HEK293 (cell line): ENCODE measurements around the gene IPO11.

ENCODE experiments used
- CTCF ChIP-seq: fragments of 450-650 bp; formaldehyde crosslinking; IDR thresholded peaks from 2 replicates; pipeline ENCODE4 v1.5.1; 2016; ENCODE audit warnings: missing biosample characterization, missing genetic modification characterization
- MZF1 ChIP-seq: fragments of 450-650 bp; formaldehyde crosslinking; IDR thresholded peaks from 2 replicates; pipeline ENCODE4 v1.5.1; 2017; ENCODE audit warnings: missing biosample characterization, missing genetic modification characterization, borderline replicate concordance
- PATZ1 ChIP-seq: fragments of 450-650 bp; formaldehyde crosslinking; IDR thresholded peaks from 2 replicates; pipeline ENCODE4 v1.5.1; 2016; ENCODE audit warnings: missing biosample characterization, missing genetic modification characterization
- PRDM1 ChIP-seq: fragments of 450-650 bp; formaldehyde crosslinking; IDR thresholded peaks from 2 replicates; pipeline ENCODE4; 2016; ENCODE audit warnings: missing biosample characterization, missing genetic modification characterization
- ZBTB7A ChIP-seq: fragments of 450-650 bp; formaldehyde crosslinking; IDR thresholded peaks from 2 replicates; pipeline ENCODE4 v1.5.1; 2016; ENCODE audit warnings: low read depth, missing biosample characterization, missing genetic modification characterization
- ZBTB8A ChIP-seq: fragments of 450-650 bp; formaldehyde crosslinking; IDR thresholded peaks from 2 replicates; pipeline ENCODE4 v1.5.1; 2016; ENCODE audit warnings: missing biosample characterization, missing genetic modification characterization
- ZNF146 ChIP-seq: fragments of 450-650 bp; formaldehyde crosslinking; IDR thresholded peaks from 2 replicates; pipeline ENCODE4 v1.5.1; 2016; ENCODE audit warnings: missing biosample characterization, missing genetic modification characterization
- ZNF2 ChIP-seq: fragments of 450-650 bp; formaldehyde crosslinking; IDR thresholded peaks from 2 replicates; pipeline ENCODE4 v1.5.1; 2016; ENCODE audit warnings: missing biosample characterization, missing genetic modification characterization
- ZNF23 ChIP-seq: fragments of 450-650 bp; formaldehyde crosslinking; IDR thresholded peaks from 2 replicates; pipeline ENCODE4 v1.5.1; 2016; ENCODE audit warnings: missing biosample characterization, missing genetic modification characterization, borderline replicate concordance
- ZNF433 ChIP-seq: fragments of 450-650 bp; formaldehyde crosslinking; IDR thresholded peaks from 2 replicates; pipeline ENCODE4 v1.5.1; 2016; ENCODE audit warnings: missing biosample characterization, missing genetic modification characterization, low read depth
- ZNF530 ChIP-seq: fragments of 450-650 bp; formaldehyde crosslinking; IDR thresholded peaks from 2 replicates; pipeline ENCODE4 v1.5.1; 2016; ENCODE audit warnings: low read depth, missing biosample characterization, missing genetic modification characterization
- ZNF549 ChIP-seq: fragments of 450-650 bp; IDR thresholded peaks from 2 replicates; pipeline ENCODE4 v1.5.1; 2018; ENCODE audit warnings: missing biosample characterization, missing genetic modification characterization, mild to moderate bottlenecking, inconsistent platforms, moderate library complexity
- ZNF629 ChIP-seq: fragments of 450-650 bp; formaldehyde crosslinking; IDR thresholded peaks from 2 replicates; pipeline ENCODE4 v1.5.1; 2017; ENCODE audit warnings: missing biosample characterization, missing genetic modification characterization

DNA sequence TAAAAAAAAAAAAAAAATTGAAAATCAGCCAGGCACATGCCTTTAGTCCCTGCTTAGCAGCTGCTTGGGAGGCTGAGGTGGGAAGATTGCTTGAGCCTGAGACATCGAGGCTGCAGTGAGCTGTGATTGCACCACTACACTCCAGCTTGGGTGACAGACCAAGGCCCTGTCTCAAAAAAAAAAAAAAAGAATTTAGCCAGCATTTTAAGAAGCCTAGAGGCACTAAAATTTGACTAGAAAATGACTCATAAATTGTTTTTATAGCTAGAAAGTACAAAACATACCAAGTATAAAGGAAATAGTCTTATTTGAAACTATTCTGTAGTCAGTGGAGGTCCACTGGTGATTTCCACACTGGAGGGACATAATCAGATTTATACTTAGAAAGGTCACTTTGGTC lies 183.5 kb downstream of the IPO11 start:
- TF ChIP-seq PATZ1 (tag by site-specific recombination) (no peak), ZNF549 (tag by site-specific recombination) (no peak), ZNF23 (no peak), PRDM1 (tag by site-specific recombination) (no peak), ZNF530 (tag by site-specific recombination) (no peak), ZNF433 (no peak), ZBTB7A (no peak), CTCF (tag by site-specific recombination) (no peak), ZBTB8A (tag by site-specific recombination) (no peak), ZNF146 (no peak), ZNF629 (tag by site-specific recombination) (no peak), ZNF2 (tag by site-specific recombination) (no peak), MZF1 (tag by site-specific recombination) (no peak)
